HL-60/S4 treated with retinoic acid at 250 ng/mL for 4 days and 3 days (cell line): ENCODE results near the gene LSP1.
"Not testable (repeated sequence)": the region's sequence is repeated elsewhere in the genome, so short reads cannot be mapped to it uniquely, and the experiment has no call there.

Source experiments
- in situ Hi-C: fragments of 300-500 bp; cut with MboI; formaldehyde crosslinking; loops from 2 replicates; pipeline ENCODE4 v1.7.0; 2022; ENCODE audit warnings: low sequenced_read_pairs

The LSP1 gene

DNA sequence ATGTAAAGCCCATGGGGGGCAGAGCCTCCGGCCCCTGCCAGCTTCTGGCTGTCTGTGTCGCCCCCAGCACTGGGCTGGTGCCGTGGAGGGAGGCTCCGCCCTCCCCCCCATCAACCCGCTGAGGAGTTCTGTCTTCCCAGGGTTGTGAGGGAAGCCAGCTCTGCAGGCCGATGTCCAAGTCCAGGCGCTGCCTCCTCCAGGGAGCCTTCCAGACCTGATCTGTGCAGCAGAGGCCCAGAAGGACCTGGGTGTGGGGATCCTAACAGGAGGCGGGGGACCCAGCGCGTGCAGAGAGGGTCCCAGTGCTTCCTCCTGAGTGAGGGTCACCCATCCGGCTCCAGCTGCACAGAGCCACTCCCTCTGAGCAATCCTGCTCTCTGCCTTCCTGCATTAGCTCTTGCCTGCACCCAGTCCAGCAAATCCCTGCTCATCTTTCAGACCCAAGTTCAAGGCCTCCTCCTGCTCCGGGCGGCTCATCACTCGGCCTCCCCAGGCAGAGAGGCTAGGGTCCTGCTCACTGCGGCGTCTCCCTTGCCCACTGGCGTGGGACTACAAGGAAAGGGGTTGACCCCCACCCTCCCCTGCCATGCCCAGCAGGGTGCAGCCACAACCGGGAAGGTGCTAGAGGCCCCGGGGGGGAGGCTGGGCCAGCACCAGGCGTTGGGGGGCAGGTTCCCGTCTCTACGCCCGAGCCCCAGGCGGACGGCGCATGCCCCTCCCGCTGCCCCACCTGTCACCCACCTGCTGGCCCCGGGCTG is 22.4 kb downstream of the LSP1 start:
- in situ Hi-C loops = no loop called here

DNA sequence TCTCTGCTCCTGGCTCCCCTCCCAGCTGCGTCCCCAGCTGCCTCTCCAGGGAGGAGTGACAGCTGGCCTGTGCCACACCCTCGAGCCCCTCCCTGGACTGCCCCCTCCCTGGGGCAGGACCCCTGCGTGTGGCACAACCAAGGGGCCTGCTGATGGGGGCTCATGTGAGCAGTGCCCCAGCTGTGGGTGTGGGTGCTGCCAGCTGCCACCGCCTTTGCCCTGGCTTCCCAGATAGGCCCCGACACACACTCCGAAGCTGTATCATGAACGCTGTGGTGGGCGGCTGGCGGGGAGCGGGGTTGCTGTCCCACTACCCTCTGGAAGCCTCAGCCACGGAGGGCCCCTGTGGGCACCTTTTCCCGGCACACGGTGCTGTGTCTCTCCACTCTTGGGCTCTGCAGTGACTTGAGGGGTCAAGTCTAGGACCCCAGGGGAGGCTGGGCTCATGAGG is 23.0 kb downstream of the LSP1 start:
- in situ Hi-C loops = not testable (repeated sequence)

DNA sequence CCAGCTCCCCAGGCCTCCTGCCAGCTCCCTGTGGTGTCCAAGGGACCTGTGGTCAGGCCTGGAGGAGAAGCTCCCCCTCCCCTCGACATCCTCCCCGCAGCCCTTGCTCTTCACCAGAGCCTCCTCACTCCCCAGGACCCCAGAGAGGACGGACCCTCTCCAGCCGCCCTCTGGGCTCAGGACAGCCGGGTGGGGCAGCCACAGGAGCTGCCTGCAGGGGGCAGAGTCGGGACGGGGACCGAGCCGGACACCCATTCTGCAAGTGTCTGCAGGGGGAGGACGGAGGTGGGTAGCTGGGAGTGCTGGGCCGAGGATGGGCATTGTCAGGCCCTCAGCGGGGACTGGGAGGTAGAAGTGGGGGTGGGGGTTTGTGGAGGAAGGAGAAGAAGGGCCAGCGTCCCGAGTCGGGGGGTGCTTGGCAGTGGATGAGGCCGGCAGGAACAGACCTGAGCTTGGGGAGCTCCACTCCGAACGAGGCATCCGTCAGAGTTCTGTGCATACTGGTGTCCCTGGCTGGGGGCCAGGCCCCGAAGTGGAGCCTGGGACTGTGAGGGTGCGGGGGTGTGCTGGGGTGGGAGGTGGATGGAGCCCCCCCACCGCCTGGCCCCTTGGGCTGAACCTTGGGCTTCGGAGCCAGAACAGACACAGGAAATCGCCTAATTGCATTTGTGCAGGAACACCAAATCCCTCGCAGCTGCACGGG is 23.6 kb downstream of the LSP1 start:
- in situ Hi-C loops = no loop called here

DNA sequence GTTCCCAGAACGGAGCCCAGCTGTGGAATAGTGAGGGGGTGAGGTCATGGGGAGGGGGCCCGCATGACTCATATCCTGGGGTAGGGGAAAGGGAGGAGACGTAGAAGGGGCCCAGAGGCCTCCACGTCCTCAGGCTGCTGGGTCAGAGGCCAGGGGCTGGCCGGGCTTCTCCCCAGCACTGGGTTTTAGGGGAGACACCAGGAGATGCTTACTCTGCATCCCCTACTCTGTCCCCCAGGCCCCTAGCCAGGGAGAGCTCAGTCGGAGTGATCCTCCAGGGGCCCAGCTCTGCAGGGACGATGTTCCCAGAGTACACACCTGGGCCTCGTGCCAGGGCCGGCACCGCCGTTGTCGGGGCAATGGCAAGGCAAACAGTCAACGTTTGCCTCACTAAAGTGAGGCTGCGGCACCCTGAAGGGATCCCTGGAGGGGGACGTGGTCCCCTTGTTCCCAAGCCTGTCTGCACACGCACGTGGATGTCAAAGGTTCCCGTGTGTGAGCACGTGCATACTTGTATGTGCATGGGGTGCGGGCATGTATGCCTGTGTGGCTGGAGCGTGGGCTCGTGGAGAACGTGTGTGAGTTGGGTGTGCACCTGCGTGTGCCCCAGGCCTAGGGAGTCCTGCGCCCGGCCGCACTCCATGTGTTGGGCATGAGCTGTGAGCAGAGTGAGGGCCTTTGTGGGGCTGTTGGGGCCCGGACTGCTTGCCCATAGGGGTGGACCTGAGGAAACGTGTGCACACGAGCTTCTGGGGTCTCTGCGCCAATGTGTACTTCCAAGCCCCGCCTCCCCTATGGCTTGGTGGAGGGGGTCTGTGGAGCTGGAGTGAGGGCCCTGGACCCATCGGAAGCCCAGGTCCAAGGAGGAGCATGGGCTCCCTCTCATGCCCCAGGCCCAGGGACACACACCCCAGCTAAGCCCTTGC is 24.6 kb downstream of the LSP1 start:
- in situ Hi-C loops = no loop called here

DNA sequence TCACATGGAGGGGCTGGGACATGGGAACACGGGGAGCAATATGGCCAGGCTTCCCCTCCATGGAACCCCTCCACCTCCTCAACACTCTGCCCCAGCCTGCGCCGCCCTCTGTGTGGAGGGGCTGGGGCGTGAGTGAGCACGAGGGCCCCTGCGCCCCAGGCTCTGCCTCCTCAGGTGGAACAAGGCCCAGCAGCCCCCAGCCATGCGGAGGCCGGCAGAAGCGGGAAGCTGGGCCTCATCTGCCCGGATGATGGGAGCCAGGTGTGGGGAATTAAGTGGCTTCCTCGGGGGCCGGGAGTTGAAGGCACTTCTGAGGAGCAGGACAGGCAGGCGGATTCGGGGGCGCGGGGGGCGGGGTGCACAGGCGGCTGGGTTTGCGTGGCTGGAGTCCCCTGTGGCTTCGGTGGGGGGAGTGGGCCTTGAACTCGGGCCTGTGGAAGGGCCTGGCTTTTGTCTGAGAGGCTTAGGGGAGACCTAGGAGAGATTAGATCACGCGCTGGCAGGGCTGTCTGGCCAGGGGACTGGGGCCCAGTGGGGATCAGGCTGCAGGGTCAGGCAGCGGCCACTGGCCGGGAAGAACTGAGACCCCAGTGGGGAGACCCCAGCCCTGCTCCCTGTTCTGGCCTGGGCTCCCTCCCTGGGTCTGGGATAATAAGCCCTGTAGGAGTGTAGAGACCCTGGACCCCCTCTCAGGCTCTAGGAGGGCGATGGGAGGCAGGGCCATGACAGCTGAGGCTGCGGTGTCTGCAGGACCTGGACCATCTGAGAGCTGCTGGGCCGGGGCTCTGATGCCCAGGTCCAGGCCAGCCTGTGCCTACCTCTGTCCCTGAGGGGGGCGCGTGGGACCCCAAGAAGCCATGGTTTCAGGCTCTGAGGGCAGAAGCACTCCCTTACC is 25.5 kb downstream of the LSP1 start:
- in situ Hi-C loops = no loop called here

DNA sequence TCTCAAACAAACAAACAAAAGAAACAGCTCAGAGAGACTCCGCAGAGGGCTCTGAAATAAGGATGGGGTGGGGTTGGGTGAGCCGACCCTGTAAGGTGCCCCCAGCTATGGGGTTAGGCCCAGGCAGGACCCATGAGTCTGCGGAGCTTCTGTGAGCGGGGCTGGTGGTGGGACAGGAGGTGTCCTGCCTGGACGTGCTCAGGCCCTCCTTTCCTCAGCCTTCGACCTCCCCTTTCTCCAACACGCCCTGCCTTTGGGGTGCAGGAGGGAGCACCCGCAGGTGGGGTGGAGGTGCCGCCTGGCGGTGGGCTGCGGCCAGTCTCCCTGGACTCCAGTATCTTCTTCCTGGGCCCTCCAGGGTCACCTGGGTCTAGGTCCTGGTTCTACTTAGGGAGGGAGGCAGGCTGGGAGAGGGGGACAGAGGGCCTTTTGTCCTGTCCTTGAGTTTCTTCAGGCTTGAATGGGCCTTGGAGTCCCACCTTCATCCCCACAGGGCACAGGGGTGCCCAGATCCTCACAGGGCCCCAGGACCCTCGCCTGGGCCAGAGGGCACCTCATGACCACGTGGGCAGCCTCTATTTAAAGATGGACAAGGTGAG is 26.6 kb downstream of the LSP1 start:
- in situ Hi-C loops = no loop called here

DNA sequence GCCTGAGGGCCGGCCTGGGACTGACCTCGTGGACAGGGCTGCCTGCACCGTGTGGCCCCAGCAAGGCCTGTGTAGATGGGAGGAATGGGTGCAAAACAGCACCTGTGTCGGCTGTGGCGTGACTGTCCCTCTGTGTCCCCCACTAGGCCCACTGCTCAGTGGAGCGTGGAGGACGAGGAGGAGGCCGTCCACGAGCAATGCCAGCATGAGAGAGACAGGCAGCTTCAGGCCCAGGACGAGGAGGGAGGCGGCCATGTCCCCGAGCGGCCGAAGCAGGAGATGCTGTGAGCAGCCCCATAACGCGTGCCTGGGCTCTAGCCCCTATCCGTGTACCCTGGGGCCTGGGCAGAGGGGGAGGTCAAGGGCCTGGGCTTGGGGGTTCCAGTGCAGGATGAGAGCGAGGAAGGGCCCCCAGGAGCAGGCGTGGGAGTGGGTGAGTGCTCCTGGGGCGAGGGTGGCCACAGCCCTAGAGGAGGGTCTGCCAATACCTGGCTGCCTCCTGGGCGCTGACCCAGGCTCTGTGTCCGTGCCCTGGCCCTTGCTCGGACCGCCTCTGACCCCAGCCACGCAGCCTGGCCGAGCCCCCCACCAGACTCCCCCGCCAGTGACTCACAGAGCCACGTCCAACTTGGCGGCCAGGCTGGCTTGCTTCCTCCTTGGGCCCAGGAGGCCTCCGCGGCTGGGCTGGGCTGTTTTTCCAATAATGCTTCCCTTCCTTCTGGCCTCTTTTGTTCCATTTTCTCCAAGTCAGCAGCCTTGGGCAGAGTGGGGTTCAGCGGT is 27.2 kb downstream of the LSP1 start:
- in situ Hi-C loops = no loop called here

DNA sequence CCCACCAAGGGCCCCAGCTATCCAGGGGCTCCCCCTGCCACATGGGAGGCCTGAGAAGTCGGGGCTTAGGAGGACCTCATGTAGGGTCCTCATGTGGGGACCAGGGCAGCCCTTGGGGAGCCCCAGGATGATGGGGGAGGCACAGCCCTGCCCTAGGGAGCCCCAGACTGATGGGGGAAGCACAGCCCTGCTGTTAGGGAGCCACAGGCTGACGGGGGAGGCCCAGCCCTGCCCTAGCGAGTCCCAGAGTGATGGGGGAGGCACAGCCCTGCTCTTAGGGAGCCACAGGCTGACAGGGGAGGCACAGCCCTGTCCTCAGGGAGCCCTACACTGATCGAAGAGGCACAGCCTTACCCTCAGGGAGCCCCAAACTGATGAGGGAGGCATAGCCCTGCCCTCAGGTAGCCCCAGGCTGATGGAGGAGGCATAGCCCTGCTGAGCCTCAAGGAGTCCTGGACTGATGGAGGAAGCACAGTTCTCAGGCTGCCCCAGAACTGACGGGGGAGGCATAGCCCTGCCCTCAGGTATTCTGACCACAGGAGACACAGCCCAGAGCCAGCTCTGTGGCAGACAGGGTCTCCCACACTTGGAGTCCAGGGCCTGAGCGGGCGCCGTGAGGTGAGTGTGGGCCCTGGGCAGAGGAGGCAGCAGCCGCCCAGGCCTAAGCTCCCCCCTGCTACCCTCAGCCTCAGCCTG is 28.0 kb downstream of the LSP1 start:
- in situ Hi-C loops = no loop called here

DNA sequence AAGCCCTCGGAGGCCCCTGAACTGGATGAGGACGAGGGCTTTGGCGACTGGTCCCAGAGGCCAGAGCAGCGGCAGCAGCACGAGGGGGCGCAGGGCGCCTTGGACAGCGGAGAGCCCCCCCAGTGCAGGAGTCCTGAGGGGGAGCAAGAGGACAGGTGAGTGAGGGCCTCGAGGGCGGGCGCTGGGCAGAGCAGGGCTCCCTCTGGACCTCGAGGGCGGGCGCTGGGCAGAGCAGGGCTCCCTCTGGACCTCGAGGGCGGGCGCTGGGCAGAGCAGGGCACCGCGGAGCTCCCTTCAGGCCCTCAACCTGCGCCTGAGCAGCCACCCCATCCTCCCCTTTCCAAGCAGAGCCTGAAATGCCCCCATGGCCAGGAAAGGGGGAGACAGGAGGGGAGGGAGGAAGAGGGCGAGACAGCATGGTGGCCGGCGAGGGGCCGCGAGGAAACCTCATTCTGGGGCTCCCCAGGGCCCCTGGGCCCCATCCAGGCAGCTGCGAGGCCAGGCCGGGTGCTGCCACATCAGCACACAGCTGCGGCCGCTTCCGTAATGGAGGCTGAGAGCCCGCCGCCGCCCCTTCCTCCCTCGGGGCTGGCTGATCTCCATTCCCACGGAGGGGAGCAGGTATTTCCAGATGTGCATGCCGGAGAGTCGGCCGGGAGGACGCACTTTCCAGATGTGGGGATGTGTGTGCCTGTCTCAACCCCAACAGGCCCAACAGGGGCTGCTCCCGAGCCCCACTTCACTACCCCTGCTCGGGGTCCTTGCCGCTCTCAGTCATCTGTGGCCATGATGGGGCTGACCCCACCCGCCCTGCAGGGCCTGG is 28.8 kb downstream of the LSP1 start:
- in situ Hi-C loops = no loop called here

DNA sequence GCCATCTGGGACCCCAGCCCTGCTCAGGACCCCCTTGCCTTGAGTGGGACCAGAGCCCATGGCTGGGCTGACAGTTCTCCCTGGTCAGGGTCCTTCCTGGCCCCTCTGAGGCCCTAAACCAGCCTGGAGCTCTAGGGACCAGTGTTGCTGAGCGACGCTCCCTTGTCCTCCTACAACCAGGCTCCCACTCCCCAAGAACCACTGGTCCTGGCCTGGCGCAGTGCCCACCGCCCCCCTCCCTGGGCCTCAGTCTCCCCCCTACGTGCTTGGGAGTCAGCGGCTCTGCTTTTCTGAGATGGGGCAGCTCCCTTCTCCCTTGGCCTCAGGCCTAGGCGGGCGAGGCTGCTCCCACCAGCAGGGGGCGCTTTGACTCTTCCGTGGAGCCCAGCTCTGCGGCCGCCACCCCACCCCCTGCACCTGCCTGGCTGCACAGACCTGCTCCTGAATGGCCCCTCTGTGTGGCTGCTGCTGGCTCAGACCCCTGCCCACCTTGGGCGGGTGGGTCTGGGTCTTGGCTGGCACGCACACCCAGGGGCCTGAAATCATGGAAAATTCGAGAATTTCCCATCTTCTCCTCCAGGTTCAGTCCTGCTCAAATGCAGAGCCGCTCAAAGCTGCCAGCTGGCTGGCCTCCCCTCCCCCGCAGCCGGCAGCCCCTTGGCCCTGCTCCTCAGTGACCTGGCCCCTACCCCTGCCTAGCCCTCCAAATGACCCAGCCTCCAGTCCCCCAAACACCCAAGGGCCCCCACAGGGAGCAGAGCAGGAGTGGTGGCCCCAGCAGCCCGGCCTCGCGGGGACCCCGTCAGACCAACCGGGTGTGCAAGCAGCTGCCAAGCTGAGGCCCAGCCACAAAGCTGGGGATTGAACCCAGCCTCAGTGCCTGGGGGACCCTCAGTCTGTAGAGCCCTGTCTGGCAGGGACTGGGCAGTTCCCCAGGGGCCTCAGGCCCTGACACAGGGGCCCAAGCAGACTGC is 29.7 kb downstream of the LSP1 start:
- in situ Hi-C loops = no loop called here

DNA sequence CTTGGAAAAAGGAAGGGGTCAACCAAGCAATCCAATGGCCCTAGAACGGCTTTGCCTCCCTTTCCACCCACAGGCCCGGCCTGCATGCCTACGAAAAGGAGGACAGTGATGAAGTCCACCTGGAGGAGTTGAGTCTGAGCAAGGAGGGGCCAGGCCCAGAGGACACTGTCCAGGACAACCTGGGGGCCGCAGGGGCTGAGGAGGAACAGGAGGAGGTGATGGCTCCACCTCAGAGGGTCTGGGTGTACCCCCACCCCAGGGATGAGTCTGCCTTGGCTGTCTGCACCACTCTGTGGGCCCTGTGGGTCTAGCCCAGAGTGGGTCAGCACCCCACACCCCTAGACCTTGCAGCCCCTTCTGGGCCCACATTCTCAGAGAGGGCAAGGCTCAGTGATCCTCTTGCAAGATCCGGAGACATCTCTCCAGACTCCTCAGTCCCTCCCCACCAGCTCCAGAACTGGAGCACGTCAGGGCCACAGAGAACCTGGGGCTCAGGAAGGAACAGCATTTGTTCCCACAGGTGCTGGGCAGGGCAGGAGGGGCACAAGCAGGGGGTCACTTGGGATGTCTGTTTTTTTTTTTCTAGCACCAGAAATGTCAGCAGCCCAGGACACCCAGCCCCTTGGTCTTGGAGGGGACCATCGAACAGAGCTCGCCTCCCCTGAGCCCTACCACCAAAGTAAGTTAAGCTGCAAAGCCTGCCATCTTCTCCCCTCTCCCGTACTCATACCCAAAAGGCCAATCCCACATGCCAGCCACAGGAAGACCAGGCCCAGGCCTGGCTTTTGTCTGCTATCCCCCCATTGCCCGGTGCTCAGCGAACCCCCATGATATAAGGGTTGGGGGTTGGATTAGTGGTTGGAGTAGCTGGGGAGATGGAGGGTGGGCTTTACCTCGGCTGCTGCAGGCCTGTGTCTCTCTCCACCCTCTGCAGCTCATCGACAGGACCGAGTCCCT is 30.7 kb downstream of the LSP1 start:
- in situ Hi-C loops = no loop called here

DNA sequence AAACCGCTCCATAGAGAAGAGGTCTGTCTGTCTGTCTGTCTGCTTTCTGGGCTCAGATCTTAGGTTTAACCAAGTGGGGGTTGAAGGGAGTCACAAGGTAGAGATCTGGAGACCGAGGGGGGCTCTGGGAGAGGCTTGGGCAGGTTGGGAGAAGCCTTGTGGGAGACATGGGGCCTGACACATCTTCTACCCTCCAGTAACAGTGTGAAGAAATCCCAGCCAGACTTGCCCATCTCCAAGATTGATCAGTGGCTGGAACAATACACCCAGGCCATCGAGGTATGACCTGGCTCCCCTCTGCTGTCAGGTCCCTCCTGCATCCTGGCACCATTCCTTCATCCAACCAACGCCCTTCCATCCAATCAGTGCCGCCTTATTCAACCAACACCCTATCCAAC is 31.4 kb downstream of the LSP1 start:
- in situ Hi-C loops = no loop called here

DNA sequence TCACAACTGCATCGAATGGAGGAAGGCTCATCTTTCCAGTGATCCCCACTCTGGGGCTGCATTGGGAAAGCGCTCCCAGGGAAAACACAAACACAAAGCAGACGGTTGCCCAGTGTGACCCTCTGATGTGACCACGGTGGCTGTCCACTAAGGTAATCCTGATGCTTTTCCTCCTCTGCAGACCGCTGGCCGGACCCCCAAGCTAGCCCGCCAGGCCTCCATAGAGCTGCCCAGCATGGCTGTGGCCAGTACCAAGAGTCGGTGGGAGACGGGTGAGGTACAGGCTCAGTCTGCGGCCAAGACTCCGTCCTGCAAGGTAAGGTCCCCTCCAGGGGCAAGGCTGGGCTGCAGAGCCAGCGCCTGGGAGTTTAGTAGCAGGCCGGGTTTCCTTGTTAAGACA is 33.7 kb downstream of the LSP1 start:
- in situ Hi-C loops = not testable (repeated sequence)

DNA sequence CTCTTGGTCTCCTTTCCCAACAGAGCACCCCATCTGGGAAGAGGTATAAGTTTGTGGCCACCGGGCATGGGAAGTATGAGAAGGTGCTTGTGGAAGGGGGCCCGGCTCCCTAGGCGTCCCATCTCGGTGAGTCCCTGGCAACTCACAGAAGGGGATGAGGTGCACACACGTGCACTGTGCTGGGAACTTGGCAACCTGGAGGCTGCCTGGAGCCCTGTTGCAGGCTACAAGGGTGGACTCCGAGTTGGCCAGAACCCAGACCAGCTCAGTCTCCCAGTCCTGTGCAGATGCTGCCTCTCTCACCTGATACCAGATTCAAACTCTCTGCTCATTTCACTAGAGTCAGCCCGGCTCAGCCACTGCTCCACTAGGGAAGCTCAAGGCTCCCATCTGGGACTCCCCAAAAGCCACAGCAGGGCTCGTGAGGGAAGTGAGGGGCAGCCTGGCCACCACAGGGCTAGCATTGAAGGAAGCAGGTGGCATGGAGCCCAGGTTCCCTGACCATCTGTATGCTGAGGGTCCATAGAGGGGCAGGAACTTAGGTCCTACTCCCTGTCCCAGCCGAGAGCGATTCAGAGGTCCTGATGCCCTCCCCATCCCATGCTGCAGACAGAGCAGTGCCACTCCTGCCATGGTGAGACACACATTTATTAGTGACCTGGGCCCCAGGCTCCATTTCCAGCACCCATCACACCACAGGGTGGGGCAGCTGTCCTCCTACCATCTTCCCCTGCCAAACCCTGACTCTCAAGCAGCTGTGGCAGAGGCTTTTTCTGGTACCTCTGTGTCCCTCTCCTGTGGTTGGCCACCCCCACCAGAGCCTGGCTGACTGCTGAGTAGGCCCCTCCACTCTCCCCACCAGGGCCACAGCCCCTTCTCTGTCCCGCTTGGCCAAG is 34.8 kb downstream of the LSP1 start:
- in situ Hi-C loops = no loop called here

DNA sequence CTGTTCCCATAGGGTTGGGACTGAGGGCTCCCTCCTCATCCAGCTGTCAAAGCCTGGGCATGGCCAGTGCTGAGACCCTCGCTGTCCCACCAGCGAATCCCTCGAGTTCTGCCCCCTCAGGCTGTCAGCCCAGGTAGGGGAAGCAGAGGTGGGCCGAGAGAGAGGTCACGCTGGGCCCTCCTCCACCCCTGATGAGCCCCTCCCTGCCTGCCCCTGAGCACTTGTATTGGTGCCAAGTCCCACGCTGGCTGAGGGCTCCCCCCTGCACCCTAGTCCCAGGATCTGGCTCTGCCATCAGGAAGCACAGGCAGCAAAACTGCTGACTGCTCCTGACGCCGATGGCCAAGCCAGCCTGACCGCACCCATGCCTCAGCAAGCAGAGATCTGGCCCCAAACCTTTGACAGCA is 35.5 kb downstream of the LSP1 start:
- in situ Hi-C loops = no loop called here
